ENCODE results near the gene PGBD5.

The PGBD5 gene

DNA sequence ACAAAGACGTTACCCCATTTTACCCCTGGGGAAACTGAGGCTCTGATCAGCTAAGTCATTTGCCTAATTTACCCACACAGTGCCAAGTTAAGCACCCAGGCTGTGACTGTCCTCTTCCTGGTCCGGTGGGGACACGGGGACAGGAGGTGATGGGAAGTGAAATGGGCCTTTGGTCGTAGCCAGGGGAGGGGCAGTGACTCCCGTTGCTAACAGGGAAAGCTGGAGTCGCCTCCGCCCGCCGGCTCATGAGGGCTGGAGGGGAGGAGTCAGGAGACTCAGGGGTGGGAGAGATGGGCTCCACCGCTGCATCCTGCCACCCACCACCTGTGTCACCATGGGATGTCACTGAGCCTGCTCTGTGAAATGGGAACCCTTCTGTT is 139.3 kb downstream of the PGBD5 start:
- H3K27me3 ChIP-seq (ENCODE audit: control insufficient read depth in 1 of 2, insufficient read depth in 1 of 2, low read length in 2 of 2): peaks cover 9 to 37% of the 10 kb centered on the region in 2 experiments
- no peak overlapping the region for H3K23ac ChIP-seq (ENCODE audit: low read length in 2 of 2)
- no peaks in the 10 kb centered on the region for H3K4me1 ChIP-seq (ENCODE audit: control insufficient read depth, insufficient read depth, low read depth, low read length)
- H3K4me2 ChIP-seq (ENCODE audit: low read length, poor library complexity, severe bottlenecking): no peak overlapping the region
- H4K8ac ChIP-seq (ENCODE audit: low read length): no peak overlapping the region
- H3K79me1 ChIP-seq (replicated peaks; ENCODE audit: low read length, poor library complexity, severe bottlenecking): no peaks in the 10 kb centered on the region
- no peak for DNase-seq
- no peak overlapping the region for H2BK120ac ChIP-seq (ENCODE audit: low read depth, low read length)
- H3K27ac ChIP-seq (ENCODE audit: low read length, poor library complexity, severe bottlenecking): no peak overlapping the region
- H2BK12ac ChIP-seq (ENCODE audit: low read length in 2 of 2): no peak overlapping the region
- no peak overlapping the region for H3K4me3 ChIP-seq (ENCODE audit: insufficient read depth in 1 of 2, low read depth in 1 of 2, low read length in 2 of 2)
- 85% methylated on average over 10 of the region's 10 CpGs for WGBS
- no peak overlapping the region for H2BK5ac ChIP-seq (ENCODE audit: low read depth, low read length, poor library complexity, severe bottlenecking)
- H3K4ac ChIP-seq (ENCODE audit: low read depth in 1 of 2, low read length in 2 of 2): no peak overlapping the region
- no peaks in the 10 kb centered on the region for H3K9me3 ChIP-seq (ENCODE audit: control insufficient read depth, low read length)
- no peak overlapping the region for H3K14ac ChIP-seq (ENCODE audit: low read length in 2 of 2)
- H3K9ac ChIP-seq (ENCODE audit: low read length): no peak overlapping the region
- H3K18ac ChIP-seq (ENCODE audit: low read depth in 1 of 2, low read length in 2 of 2): no peak overlapping the region
- H3K36me3 ChIP-seq (ENCODE audit: control insufficient read depth in 1 of 2, insufficient read depth in 2 of 2, low read depth in 1 of 2, low read length in 2 of 2): peaks cover 0 to 18% of the 10 kb centered on the region in 2 experiments
- no peak overlapping the region for H2AFZ ChIP-seq (ENCODE audit: low read depth, low read length)
- no peak overlapping the region for H2BK15ac ChIP-seq (ENCODE audit: low read depth, poor library complexity, severe bottlenecking)
- no peak overlapping the region for H2AK5ac ChIP-seq (ENCODE audit: low read length, severe bottlenecking)
- no peak overlapping the region for H4K91ac ChIP-seq (ENCODE audit: low read length)

DNA sequence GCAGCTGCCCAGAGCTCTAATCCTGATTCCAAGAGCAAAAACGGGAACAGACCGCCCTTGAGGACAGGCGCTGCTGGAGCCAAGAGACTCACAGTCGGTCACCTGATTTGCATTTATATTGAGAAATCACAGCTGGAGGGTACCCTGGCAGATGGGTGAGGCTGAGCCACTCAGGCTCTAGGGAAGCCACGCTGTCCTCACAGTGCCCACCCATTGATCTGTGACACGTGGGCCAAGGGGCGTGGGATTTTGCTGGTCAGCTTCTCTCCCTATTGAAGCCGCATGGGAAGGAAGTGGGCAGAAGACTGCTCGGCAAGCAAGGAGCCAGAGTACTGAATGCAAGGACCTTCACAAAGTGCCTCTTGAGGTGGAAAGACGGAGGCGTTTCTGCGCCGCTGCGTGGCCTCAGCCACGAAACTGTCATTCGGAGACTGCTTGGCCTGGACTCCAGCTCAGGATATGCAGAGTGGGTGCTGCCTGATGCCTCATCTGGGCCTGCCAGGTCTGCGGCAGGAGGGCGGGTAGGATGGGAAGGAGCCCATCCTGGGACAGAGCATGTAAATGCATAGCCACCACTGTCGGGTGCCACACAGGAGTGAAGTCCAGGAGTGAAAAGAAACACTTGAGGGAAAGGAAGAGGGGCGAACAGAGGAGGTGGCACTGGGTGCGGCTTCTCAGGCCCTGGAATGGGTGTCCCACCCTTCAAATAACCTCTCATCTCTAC is 139.8 kb downstream of the PGBD5 start:
- Histone ChIP-seq H3K9me3 (ENCODE audit: control insufficient read depth, low read length) (no peaks in the 10 kb centered on the region), H2BK15ac (ENCODE audit: low read depth, poor library complexity, severe bottlenecking) (peak overlapping the region; percentile 14)

DNA sequence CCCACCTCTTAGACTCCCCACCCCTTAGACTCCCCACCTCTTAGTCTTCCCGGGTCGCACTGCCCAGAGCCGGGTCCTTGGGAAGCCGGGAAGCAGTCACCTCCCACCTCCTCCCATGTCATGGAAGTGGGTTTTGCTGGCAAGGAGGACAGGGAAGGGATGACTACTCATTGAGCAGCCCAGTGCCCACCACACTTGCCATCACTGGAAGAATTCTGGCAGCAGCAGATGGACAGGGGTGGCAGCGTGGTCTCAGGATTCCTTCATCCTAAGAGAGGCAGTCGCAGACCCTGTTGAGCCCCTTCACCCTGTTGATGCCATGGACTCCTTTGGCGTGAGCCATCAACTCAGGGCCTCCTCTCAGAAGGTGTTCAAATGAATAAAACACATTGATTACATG is 140.8 kb downstream of the PGBD5 start:
- Histone ChIP-seq H3K27ac (ENCODE audit: low read length, poor library complexity, severe bottlenecking) (no peak overlapping the region), H3K9me3 (ENCODE audit: control insufficient read depth, low read length) (no peaks in the 10 kb centered on the region), H2BK120ac (ENCODE audit: low read depth, low read length) (no peak overlapping the region), H3K4me3 (ENCODE audit: insufficient read depth in 1 of 2, low read depth in 1 of 2, low read length in 2 of 2) (no peak overlapping the region), H2BK12ac (ENCODE audit: low read length in 2 of 2) (no peak overlapping the region), H4K8ac (ENCODE audit: low read length) (no peak overlapping the region), H3K4ac (ENCODE audit: low read depth in 1 of 2, low read length in 2 of 2) (no peak overlapping the region), H3K18ac (ENCODE audit: low read depth in 1 of 2, low read length in 2 of 2) (no peak overlapping the region), H3K9ac (ENCODE audit: low read length) (no peak overlapping the region), H3K4me2 (ENCODE audit: low read length, poor library complexity, severe bottlenecking) (no peak overlapping the region), H3K27me3 (ENCODE audit: control insufficient read depth in 1 of 2, insufficient read depth in 1 of 2, low read length in 2 of 2) (peaks cover 0 to 27% of the 10 kb centered on the region in 2 experiments), H3K14ac (ENCODE audit: low read length in 2 of 2) (no peak overlapping the region), H4K91ac (ENCODE audit: low read length) (no peak overlapping the region), H3K23ac (ENCODE audit: low read length in 2 of 2) (no peak overlapping the region), H3K36me3 (ENCODE audit: control insufficient read depth in 1 of 2, insufficient read depth in 2 of 2, low read depth in 1 of 2, low read length in 2 of 2) (peaks cover 10 to 30% of the 10 kb centered on the region in 2 experiments), H2BK5ac (ENCODE audit: low read depth, low read length, poor library complexity, severe bottlenecking) (no peak overlapping the region), H3K4me1 (ENCODE audit: control insufficient read depth, insufficient read depth, low read depth, low read length) (no peaks in the 10 kb centered on the region), H2AK5ac (ENCODE audit: low read length, severe bottlenecking) (no peak overlapping the region), H2AFZ (ENCODE audit: low read depth, low read length) (no peak overlapping the region), H2BK15ac (ENCODE audit: low read depth, poor library complexity, severe bottlenecking) (no peak overlapping the region), H3K79me1 (replicated peaks; ENCODE audit: low read length, poor library complexity, severe bottlenecking) (no peaks in the 10 kb centered on the region)
- 91% methylated on average over 6 of the region's 7 CpGs for WGBS
- no peak for DNase-seq

More for the DNA sequence above, 139.8 kb downstream of the PGBD5 start:
- Histone ChIP-seq H2AK5ac (ENCODE audit: low read length, severe bottlenecking) (no peak overlapping the region), H2BK12ac (ENCODE audit: low read length in 2 of 2) (no peak overlapping the region), H3K79me1 (replicated peaks; ENCODE audit: low read length, poor library complexity, severe bottlenecking) (no peaks in the 10 kb centered on the region), H3K23ac (ENCODE audit: low read length in 2 of 2) (no peak overlapping the region), H2BK5ac (ENCODE audit: low read depth, low read length, poor library complexity, severe bottlenecking) (no peak overlapping the region), H3K4me1 (ENCODE audit: control insufficient read depth, insufficient read depth, low read depth, low read length) (no peaks in the 10 kb centered on the region), H4K91ac (ENCODE audit: low read length) (no peak overlapping the region), H3K18ac (ENCODE audit: low read depth in 1 of 2, low read length in 2 of 2) (no peak overlapping the region), H3K27me3 (ENCODE audit: control insufficient read depth in 1 of 2, insufficient read depth in 1 of 2, low read length in 2 of 2) (peaks cover 5 to 33% of the 10 kb centered on the region in 2 experiments), H3K4me2 (ENCODE audit: low read length, poor library complexity, severe bottlenecking) (no peak overlapping the region), H4K8ac (ENCODE audit: low read length) (no peak overlapping the region), H3K4me3 (ENCODE audit: insufficient read depth in 1 of 2, low read depth in 1 of 2, low read length in 2 of 2) (no peak overlapping the region), H2AFZ (ENCODE audit: low read depth, low read length) (no peak overlapping the region), H3K36me3 (ENCODE audit: control insufficient read depth in 1 of 2, insufficient read depth in 2 of 2, low read depth in 1 of 2, low read length in 2 of 2) (peaks cover under 1 to 21% of the 10 kb centered on the region in 2 experiments), H2BK120ac (ENCODE audit: low read depth, low read length) (no peak overlapping the region), H3K4ac (ENCODE audit: low read depth in 1 of 2, low read length in 2 of 2) (no peak overlapping the region), H3K14ac (ENCODE audit: low read length in 2 of 2) (no peak overlapping the region), H3K9ac (ENCODE audit: low read length) (no peak overlapping the region), H3K27ac (ENCODE audit: low read length, poor library complexity, severe bottlenecking) (no peak overlapping the region)
- WGBS: 89% methylated on average over 19 of the region's 21 CpGs
- no peak for DNase-seq

DNA sequence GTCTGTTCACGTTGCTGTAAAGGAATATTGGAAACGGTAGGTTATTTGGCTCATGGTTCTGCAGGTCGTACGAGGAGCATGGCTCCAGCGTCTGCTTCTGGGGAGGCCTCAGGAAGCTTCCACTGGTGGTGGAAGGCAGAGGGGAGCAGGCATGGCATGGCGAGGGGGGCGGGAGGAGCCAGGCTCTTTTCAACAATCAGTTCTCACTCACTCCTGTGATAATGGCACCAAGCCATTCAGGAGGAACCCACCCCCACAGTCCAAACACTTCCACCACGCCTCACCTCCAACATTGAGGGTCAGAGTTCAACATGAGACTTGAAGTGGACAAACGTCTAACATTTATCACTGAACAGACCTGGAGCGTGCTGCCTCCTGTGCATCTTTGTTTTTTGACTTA is 141.2 kb downstream of the PGBD5 start:
- peaks cover 0 to 23% of the 10 kb centered on the region in 2 experiments for H3K27me3 ChIP-seq (ENCODE audit: control insufficient read depth in 1 of 2, insufficient read depth in 1 of 2, low read length in 2 of 2)
- no peak overlapping the region for H2AFZ ChIP-seq (ENCODE audit: low read depth, low read length)
- no peak for DNase-seq
- H3K4ac ChIP-seq (ENCODE audit: low read depth in 1 of 2, low read length in 2 of 2): no peak overlapping the region
- no peak overlapping the region for H2BK120ac ChIP-seq (ENCODE audit: low read depth, low read length)
- 93% methylated on average over 10 of the region's 10 CpGs for WGBS
- H3K4me1 ChIP-seq (ENCODE audit: control insufficient read depth, insufficient read depth, low read depth, low read length): no peaks in the 10 kb centered on the region
- no peak overlapping the region for H3K4me2 ChIP-seq (ENCODE audit: low read length, poor library complexity, severe bottlenecking)
- H3K23ac ChIP-seq (ENCODE audit: low read length in 2 of 2): no peak overlapping the region
- no peak overlapping the region for H4K8ac ChIP-seq (ENCODE audit: low read length)
- H2BK5ac ChIP-seq (ENCODE audit: low read depth, low read length, poor library complexity, severe bottlenecking): no peak overlapping the region
- H2BK15ac ChIP-seq (ENCODE audit: low read depth, poor library complexity, severe bottlenecking): no peak overlapping the region
- H3K4me3 ChIP-seq (ENCODE audit: insufficient read depth in 1 of 2, low read depth in 1 of 2, low read length in 2 of 2): no peak overlapping the region
- no peak overlapping the region for H3K18ac ChIP-seq (ENCODE audit: low read depth in 1 of 2, low read length in 2 of 2)
- H3K9ac ChIP-seq (ENCODE audit: low read length): no peak overlapping the region
- peaks cover 2% of the 10 kb centered on the region for H3K79me1 ChIP-seq (replicated peaks; ENCODE audit: low read length, poor library complexity, severe bottlenecking)
- no peak overlapping the region for H4K91ac ChIP-seq (ENCODE audit: low read length)
- H3K27ac ChIP-seq (ENCODE audit: low read length, poor library complexity, severe bottlenecking): no peak overlapping the region
- H2BK12ac ChIP-seq (ENCODE audit: low read length in 2 of 2): no peak overlapping the region
- peaks cover 14 to 35% of the 10 kb centered on the region in 2 experiments for H3K36me3 ChIP-seq (ENCODE audit: control insufficient read depth in 1 of 2, insufficient read depth in 2 of 2, low read depth in 1 of 2, low read length in 2 of 2)
- no peak overlapping the region for H3K14ac ChIP-seq (ENCODE audit: low read length in 2 of 2)
- no peak overlapping the region for H2AK5ac ChIP-seq (ENCODE audit: low read length, severe bottlenecking)
- no peaks in the 10 kb centered on the region for H3K9me3 ChIP-seq (ENCODE audit: control insufficient read depth, low read length)
